H1 (cell line): ENCODE results near the gene METTL8.

Experiments used
- CBX5 ChIP-seq: fragments of 300-800, 300-1000 bp; sonication (generic); IDR thresholded peaks from 2 replicates; pipeline ENCODE4 v1.7.1; 2016; ENCODE audit warnings: antibody characterized with exemption, low read length, low read depth
- CHD2 ChIP-seq: IDR thresholded peaks from 2 replicates; pipeline ENCODE4 v1.6.1; 2012; ENCODE audit warnings: low read length, improper control_type of control experiment
- EZH2 ChIP-seq: fragments of 200-600 bp; sonication (generic); IDR thresholded peaks from 2 replicates; pipeline ENCODE4 v1.7.1; 2012; ENCODE audit warnings: low read depth, mild to moderate bottlenecking, moderate library complexity, low read length, inconsistent platforms; ENCODE audit not compliant: severe bottlenecking
- JUN ChIP-seq: IDR thresholded peaks from 2 replicates; pipeline ENCODE4 v1.6.1; 2011; ENCODE audit warnings: low read depth, mild to moderate bottlenecking, improper control_type of control experiment, low read length
- MAFK ChIP-seq: IDR thresholded peaks from 2 replicates; pipeline ENCODE4 v1.6.1; 2012; ENCODE audit warnings: low read depth, mild to moderate bottlenecking, improper control_type of control experiment, low read length
- POLR2A ChIP-seq, 2 experiments: IDR thresholded peaks; 1 replicate in 1 of 2; 2 replicates in 1 of 2; pipeline ENCODE4 v1.6.1; 2011; ENCODE audit warnings: low read depth in 2 of 2, low read length in 2 of 2, mild to moderate bottlenecking in 2 of 2; ENCODE audit errors: control extremely low read depth in 1 of 2
- SP2 ChIP-seq: IDR thresholded peaks from 2 replicates; pipeline ENCODE4 v1.6.1; 2012; ENCODE audit warnings: mild to moderate bottlenecking, low read length, inconsistent platforms
- SP4 ChIP-seq: IDR thresholded peaks from 2 replicates; pipeline ENCODE4 v1.6.1; 2012; ENCODE audit warnings: low read length, inconsistent platforms
- TAF1 ChIP-seq: IDR thresholded peaks from 2 replicates; pipeline ENCODE4 v1.6.1; 2011; ENCODE audit warnings: mild to moderate bottlenecking, low read depth, low read length
- TEAD4 ChIP-seq: IDR thresholded peaks from 2 replicates; pipeline ENCODE4 v1.6.1; 2012; ENCODE audit warnings: low read depth, low read length, inconsistent platforms, mixed read lengths
- TF ChIP-seq, protein P1 (sequence below), 3 experiments: IDR thresholded peaks; 1 replicate in 2 of 3; 2 replicates in 1 of 3; pipeline versions ENCODE4 v1.5.1 to v1.6.1; 2011; ENCODE audit warnings: low read length in 3 of 3, mild to moderate bottlenecking in 3 of 3, inconsistent platforms in 2 of 3, low read depth in 1 of 3, moderate library complexity in 1 of 3; ENCODE audit not compliant: insufficient read depth in 1 of 3; ENCODE audit errors: control extremely low read depth in 1 of 3

DNA sequence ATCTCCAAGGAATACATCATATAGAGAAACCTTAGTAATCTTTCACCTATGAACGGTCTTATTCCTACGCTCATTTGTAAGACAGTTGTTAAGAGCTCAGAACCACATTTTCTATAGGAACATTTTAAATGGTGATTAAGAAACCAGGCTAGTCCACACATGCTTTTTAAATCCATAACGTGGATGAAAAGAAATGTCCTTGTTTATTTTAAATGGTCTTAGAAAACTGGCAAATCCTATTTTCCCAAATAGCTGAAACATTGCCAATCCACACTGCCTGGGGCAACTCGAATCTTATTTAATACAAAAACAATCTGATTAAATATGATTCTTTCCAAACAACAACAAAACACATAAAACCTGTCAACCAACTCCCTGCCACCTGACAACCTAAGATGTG is 23.7 kb downstream of the METTL8 start:
- TF ChIP-seq, protein P1, sequence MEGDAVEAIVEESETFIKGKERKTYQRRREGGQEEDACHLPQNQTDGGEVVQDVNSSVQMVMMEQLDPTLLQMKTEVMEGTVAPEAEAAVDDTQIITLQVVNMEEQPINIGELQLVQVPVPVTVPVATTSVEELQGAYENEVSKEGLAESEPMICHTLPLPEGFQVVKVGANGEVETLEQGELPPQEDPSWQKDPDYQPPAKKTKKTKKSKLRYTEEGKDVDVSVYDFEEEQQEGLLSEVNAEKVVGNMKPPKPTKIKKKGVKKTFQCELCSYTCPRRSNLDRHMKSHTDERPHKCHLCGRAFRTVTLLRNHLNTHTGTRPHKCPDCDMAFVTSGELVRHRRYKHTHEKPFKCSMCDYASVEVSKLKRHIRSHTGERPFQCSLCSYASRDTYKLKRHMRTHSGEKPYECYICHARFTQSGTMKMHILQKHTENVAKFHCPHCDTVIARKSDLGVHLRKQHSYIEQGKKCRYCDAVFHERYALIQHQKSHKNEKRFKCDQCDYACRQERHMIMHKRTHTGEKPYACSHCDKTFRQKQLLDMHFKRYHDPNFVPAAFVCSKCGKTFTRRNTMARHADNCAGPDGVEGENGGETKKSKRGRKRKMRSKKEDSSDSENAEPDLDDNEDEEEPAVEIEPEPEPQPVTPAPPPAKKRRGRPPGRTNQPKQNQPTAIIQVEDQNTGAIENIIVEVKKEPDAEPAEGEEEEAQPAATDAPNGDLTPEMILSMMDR (IDR thresholded peaks at IDR 0.05; ENCODE audit: control extremely low read depth in 1 of 3, insufficient read depth in 1 of 3, low read depth in 1 of 3, low read length in 3 of 3): no peak
- TF ChIP-seq CBX5 (no peak), SP4 (no peak), MAFK (no peak), CHD2 (no peak), POLR2A (IDR thresholded peaks at IDR 0.05; ENCODE audit: control extremely low read depth in 1 of 2, low read depth in 2 of 2, low read length in 2 of 2) (no peak), SP2 (no peak), EZH2 (no peak), JUN (no peak), TAF1 (no peak), TEAD4 (no peak)
